Measurements from ENCODE around the gene ATP9B. TPM values are rescaled to one million over a fixed set of nuclear protein-coding genes. Genes with fewer than 3 reads are reported as not detected.

ATP9B gene
- total and polyA plus RNA-seq, 10 of the 15 experiments (the other 5 are each of a cell fraction or from before 2014, with no cell fraction given), result 0.74 to 20.7 (median 12.9) TPM

GRCh38 chr18:79425569-79425886 is 356.3 kb downstream of the ATP9B start:
- SMC1A ChIA-PET (ENCODE audit: uncharacterized antibody, unreplicated experiment), result no interaction called here
- no peaks in the 10 kb centered on the region for H3K4me1 ChIP-seq (ENCODE audit: control insufficient read depth, insufficient read depth, low read length)
- FAIRE-seq (no peak), DNase-seq (ENCODE audit: low read depth, low spot score) (no peak), ATAC-seq (no peak)
- RAD21 ChIA-PET (ENCODE audit: unreplicated experiment), result no interaction called here
- no peak overlapping the region for H3K27ac ChIP-seq (ENCODE audit: control insufficient read depth, insufficient read depth)
- intact Hi-C loops (cut with micrococcal nuclease; ENCODE audit: unreplicated experiment), result no loop called here
- no peak overlapping the region for H3K4me3 ChIP-seq
- no peak overlapping the region for H3K4me2 ChIP-seq (ENCODE audit: control insufficient read depth, insufficient read depth)
- no TSS peak for BruUV-seq (replicated peaks)
- 92% methylated on average over 12 of the region's 12 CpGs for WGBS (ENCODE audit: insufficient coverage, insufficient replicate concordance, low lambda C conversion rate, missing lambda C conversion rate)
- no peaks in the 10 kb centered on the region for H3K79me2 ChIP-seq (ENCODE audit: control insufficient read depth, insufficient read depth, low read length)
- CTCF ChIA-PET, result interaction anchor here (0.9 kb wide), 1 partner anchor 10 kb away, joined by 3 read pairs; no protein-coding TSS in a partner anchor
- H2AFZ ChIP-seq (ENCODE audit: control insufficient read depth, low read depth, low read length), result no peak overlapping the region
- no peak overlapping the region for H3K9ac ChIP-seq (ENCODE audit: control insufficient read depth, insufficient read depth, low read length)
- no peak for TF ChIP-seq BCL11A (IDR thresholded peaks at IDR 0.05; ENCODE audit: low read depth, low read length)
- no peak for TF ChIP-seq TARDBP (IDR thresholded peaks at IDR 0.05; ENCODE audit: borderline replicate concordance)
- TF ChIP-seq NR2C2 (IDR thresholded peaks at IDR 0.05; ENCODE audit: borderline replicate concordance, control insufficient read depth, insufficient read length, low read depth), result no peak
- TF ChIP-seq PRDM15 (CRISPR knock-in tag; IDR thresholded peaks at IDR 0.05), result no peak
- no peak for TF ChIP-seq CBX3 (IDR thresholded peaks at IDR 0.05; ENCODE audit: borderline replicate concordance, low read depth)
- no peak for TF ChIP-seq FOXM1 (IDR thresholded peaks at IDR 0.05; ENCODE audit: low read depth, low read length)
- TF ChIP-seq SREBF1 (IDR thresholded peaks at IDR 0.05; ENCODE audit: low read length), result no peak
- TF ChIP-seq ATF2 (IDR thresholded peaks at IDR 0.05; ENCODE audit: low read length), result no peak
- TF ChIP-seq MTA3 (IDR thresholded peaks at IDR 0.05; ENCODE audit: borderline replicate concordance, low read length), result no peak
- TF ChIP-seq MEF2B (IDR thresholded peaks at IDR 0.05; ENCODE audit: partially characterized antibody, poor library complexity, severe bottlenecking), result no peak
- no peak for TF ChIP-seq BCLAF1 (IDR thresholded peaks at IDR 0.05)
- H4K20me1 ChIP-seq (ENCODE audit: control insufficient read depth, insufficient read depth), result no peaks in the 10 kb centered on the region; the same call in 1 of the 2 replicates
- H3K27me3 ChIP-seq (replicated peaks in 1 of 2; ENCODE audit: control insufficient read depth in 2 of 2, insufficient read depth in 2 of 2, low read length in 1 of 2), result no peaks in the 10 kb centered on the region
- POLR2A ChIA-PET, result interaction anchor here (0.7 kb wide), 1 partner anchor 19 kb away, joined by 3 read pairs; no protein-coding TSS in a partner anchor
- peaks cover 0 to 8% of the 10 kb centered on the region in 2 experiments; a peak in 2 of 4 replicates for H3K36me3 ChIP-seq (ENCODE audit: control insufficient read depth in 2 of 2, insufficient read depth in 2 of 2, low read length in 1 of 2)
- in situ Hi-C loops (cut with MboI), result no loop called here
- H3K9me3 ChIP-seq (replicated peaks; ENCODE audit: control insufficient read depth, insufficient read depth, low read length), result no peaks in the 10 kb centered on the region
